Central memory CD8-positive, alpha-beta T cell (primary cell): Measurements from ENCODE around the gene KDF1.

Source experiments
- ATAC-seq: fragments of 150-1000 bp; cut with Tn5 transposase; replicated peaks from 2 replicates; pipeline ENCODE4 v1.10.0; 2022; ENCODE audit warnings: mild to moderate bottlenecking, moderate FRiP score, moderate number of reproducible peaks; ENCODE audit not compliant: poor library complexity, severe bottlenecking; ENCODE audit errors: extremely low read depth
- DNase-seq, 2 donors: peaks; one replicate each; pipeline ENCODE4 v3.0.0; 2021; ENCODE audit warnings: low spot score in 2 of 2
- H3K27ac Mint-ChIP-seq: one replicate; pipeline ENCODE4 v1.8.0; 2022; ENCODE audit warnings: low read depth, mild to moderate bottlenecking, moderate library complexity, mixed read lengths
- H3K27me3 Mint-ChIP-seq: one replicate; pipeline ENCODE4 v1.8.0; 2022; ENCODE audit warnings: mixed read lengths
- H3K36me3 Mint-ChIP-seq: one replicate; pipeline ENCODE4 v1.8.0; 2022; ENCODE audit warnings: mild to moderate bottlenecking, moderate library complexity, mixed read lengths; ENCODE audit not compliant: insufficient read depth
- H3K4me1 Mint-ChIP-seq: one replicate; pipeline ENCODE4 v1.8.0; 2022; ENCODE audit warnings: mixed read lengths
- H3K4me3 Mint-ChIP-seq: one replicate; pipeline ENCODE4 v1.8.0; 2022; ENCODE audit warnings: mild to moderate bottlenecking, moderate library complexity, mixed read lengths
- H3K9me3 Mint-ChIP-seq: one replicate; pipeline ENCODE4 v1.8.0; 2022; ENCODE audit warnings: mixed read lengths

The KDF1 gene

GRCh38 chr1:26959722-26960624, at the start of gene KDF1:
Gene KDF1, minus strand, starts transcription at chr1:26960468. Its CDS starts 8,088 bp downstream, at chr1:26952380.
- Mint-ChIP-seq H3K4me3 (peak within 1 kb of the TSS; percentile 81), H3K36me3 (no peaks in the 10 kb centered on the region), H3K9me3 (no peaks in the 10 kb centered on the region), H3K27ac (no peak within 1 kb of the TSS), H3K27me3 (peaks cover 36% of the 10 kb centered on the region), H3K4me1 (peaks cover 7% of the 10 kb centered on the region)
- DNase-seq (peak; percentile 21 to 23), ATAC-seq (peak; percentile 81)

- Mint-ChIP-seq H3K27ac (no peak overlapping the region), H3K27me3 (peaks cover 32% of the 10 kb centered on the region), H3K4me3 (no peak overlapping the region), H3K4me1 (peaks cover 5% of the 10 kb centered on the region), H3K36me3 (no peaks in the 10 kb centered on the region), H3K9me3 (no peaks in the 10 kb centered on the region)
- no peak for ATAC-seq
- no peak for DNase-seq
These were observed 49.4 kb upstream of the KDF1 start for GRCh38 chr1:27009601-27010197.

- Mint-ChIP-seq H3K27me3 (peaks cover 30% of the 10 kb centered on the region), H3K9me3 (no peaks in the 10 kb centered on the region), H3K36me3 (no peaks in the 10 kb centered on the region), H3K4me3 (no peak overlapping the region), H3K4me1 (peaks cover 5% of the 10 kb centered on the region), H3K27ac (no peak overlapping the region)
- DNase-seq = no peak
- no peak for ATAC-seq
These were observed 47.8 kb upstream of the KDF1 start for GRCh38 chr1:27007909-27008582.

- ATAC-seq = no peak
- DNase-seq = no peak
- Mint-ChIP-seq H3K27me3 (peaks cover 16% of the 10 kb centered on the region), H3K27ac (no peak overlapping the region), H3K4me3 (no peak overlapping the region), H3K9me3 (no peaks in the 10 kb centered on the region), H3K36me3 (no peaks in the 10 kb centered on the region), H3K4me1 (no peaks in the 10 kb centered on the region)
These were observed 46.4 kb upstream of the KDF1 start for GRCh38 chr1:27006683-27007082.

- Mint-ChIP-seq H3K4me3 (no peak overlapping the region), H3K9me3 (no peaks in the 10 kb centered on the region), H3K27me3 (peaks cover 8% of the 10 kb centered on the region), H3K27ac (no peak overlapping the region), H3K4me1 (no peaks in the 10 kb centered on the region), H3K36me3 (no peaks in the 10 kb centered on the region)
- DNase-seq (no peak), ATAC-seq (no peak)
These were observed 45.6 kb upstream of the KDF1 start for GRCh38 chr1:27005648-27006496.

GRCh38 chr1:27005166-27005530, 44.9 kb upstream of the KDF1 start:
- no peaks in the 10 kb centered on the region for H3K9me3 Mint-ChIP-seq
- no peak overlapping the region for H3K4me3 Mint-ChIP-seq
- DNase-seq (no peak), ATAC-seq (no peak)
- H3K36me3 Mint-ChIP-seq = peaks cover 1% of the 10 kb centered on the region
- H3K27me3 Mint-ChIP-seq = peaks cover 8% of the 10 kb centered on the region
- H3K27ac Mint-ChIP-seq = no peak overlapping the region
- H3K4me1 Mint-ChIP-seq = no peaks in the 10 kb centered on the region

GRCh38 chr1:27004471-27005165, 44.4 kb upstream of the KDF1 start:
- H3K27ac Mint-ChIP-seq = no peak overlapping the region
- DNase-seq (no peak), ATAC-seq (no peak)
- peaks cover 8% of the 10 kb centered on the region for H3K27me3 Mint-ChIP-seq
- no peaks in the 10 kb centered on the region for H3K4me1 Mint-ChIP-seq
- no peak overlapping the region for H3K4me3 Mint-ChIP-seq
- H3K36me3 Mint-ChIP-seq = peaks cover 1% of the 10 kb centered on the region
- no peaks in the 10 kb centered on the region for H3K9me3 Mint-ChIP-seq

GRCh38 chr1:27003745-27004470, 43.6 kb upstream of the KDF1 start:
- Mint-ChIP-seq H3K27me3 (peaks cover 8% of the 10 kb centered on the region), H3K9me3 (no peaks in the 10 kb centered on the region), H3K4me3 (no peak overlapping the region), H3K27ac (no peak overlapping the region), H3K36me3 (peaks cover 1% of the 10 kb centered on the region), H3K4me1 (no peaks in the 10 kb centered on the region)
- DNase-seq (no peak), ATAC-seq (no peak)

- no peak overlapping the region for H3K27ac Mint-ChIP-seq
- DNase-seq (no peak), ATAC-seq (peak; percentile 31)
- peaks cover 1% of the 10 kb centered on the region for H3K36me3 Mint-ChIP-seq
- peaks cover 12% of the 10 kb centered on the region for H3K27me3 Mint-ChIP-seq
- no peak overlapping the region for H3K4me3 Mint-ChIP-seq
- H3K9me3 Mint-ChIP-seq = no peaks in the 10 kb centered on the region
- peaks cover 6% of the 10 kb centered on the region for H3K4me1 Mint-ChIP-seq
These were observed 41.5 kb upstream of the KDF1 start for GRCh38 chr1:27001570-27002360.

GRCh38 chr1:27000817-27001460, 40.7 kb upstream of the KDF1 start:
- Mint-ChIP-seq H3K4me3 (no peak overlapping the region), H3K36me3 (peaks cover 1% of the 10 kb centered on the region), H3K4me1 (peaks cover 6% of the 10 kb centered on the region), H3K27ac (no peak overlapping the region), H3K9me3 (no peaks in the 10 kb centered on the region), H3K27me3 (peaks cover 21% of the 10 kb centered on the region)
- DNase-seq (no peak), ATAC-seq (no peak)
